ENCODE data around the gene GPR39. TPM values are rescaled to one million over a fixed set of nuclear protein-coding genes. Genes with fewer than 3 reads are reported as not detected.

GPR39 gene
- total and polyA plus RNA-seq, 12 donors: 0.10 to 0.28 (median 0.17) TPM; not detected in 7

GRCh38 chr2:132564065-132564464 lies 147.5 kb downstream of the GPR39 start:
- no peak for DNase-seq
- TF ChIP-seq CTCF (IDR thresholded peaks at IDR 0.05) (no peak), POLR2A (IDR thresholded peaks at IDR 0.05) (no peak)
- no peak overlapping the region for H3K27ac ChIP-seq
- WGBS, 4 donors: 63 to 83% (median 70%) methylated on average over 2 of the region's 2 CpGs
- no peaks in the 10 kb centered on the region for H3K4me1 ChIP-seq (replicated peaks in 1 of 2)
- intact Hi-C loops (cut with DNase I): no loop called here
- H3K9me3 ChIP-seq (replicated peaks in 1 of 3): no peaks in the 10 kb centered on the region
- no peak overlapping the region for H3K4me3 ChIP-seq
- no peaks in the 10 kb centered on the region for H3K27me3 ChIP-seq
- no peaks in the 10 kb centered on the region for H3K36me3 ChIP-seq (replicated peaks in 1 of 2)

- intact Hi-C loops (cut with DNase I): no loop called here
- Histone ChIP-seq H3K4me3 (no peak overlapping the region), H3K27ac (no peak overlapping the region), H3K4me1 (replicated peaks in 1 of 2) (no peaks in the 10 kb centered on the region), H3K36me3 (replicated peaks in 1 of 2) (no peaks in the 10 kb centered on the region), H3K9me3 (replicated peaks in 1 of 3) (no peaks in the 10 kb centered on the region), H3K27me3 (no peaks in the 10 kb centered on the region)
- DNase-seq: no peak
- TF ChIP-seq CTCF (IDR thresholded peaks at IDR 0.05) (no peak), POLR2A (IDR thresholded peaks at IDR 0.05) (no peak)
- WGBS, 4 donors: 78 to 89% (median 87%) methylated on average over 6 of the region's 6 CpGs
Observed at GRCh38 chr2:132566379-132566778, 149.8 kb downstream of the GPR39 start.

GRCh38 chr2:132567682-132568081 lies 151.1 kb downstream of the GPR39 start:
- H3K4me1 ChIP-seq (replicated peaks in 1 of 2): no peaks in the 10 kb centered on the region
- H3K9me3 ChIP-seq (replicated peaks in 1 of 3): no peaks in the 10 kb centered on the region
- TF ChIP-seq CTCF (IDR thresholded peaks at IDR 0.05): no peak
- TF ChIP-seq POLR2A (IDR thresholded peaks at IDR 0.05): no peak
- H3K4me3 ChIP-seq: no peak overlapping the region
- WGBS, 4 donors: 84 to 93% (median 88%) methylated on average over 5 of the region's 5 CpGs
- intact Hi-C loops (cut with DNase I): no loop called here
- H3K27me3 ChIP-seq: no peaks in the 10 kb centered on the region
- H3K36me3 ChIP-seq (replicated peaks in 1 of 2): no peaks in the 10 kb centered on the region
- no peak overlapping the region for H3K27ac ChIP-seq
- DNase-seq: no peak

DNA sequence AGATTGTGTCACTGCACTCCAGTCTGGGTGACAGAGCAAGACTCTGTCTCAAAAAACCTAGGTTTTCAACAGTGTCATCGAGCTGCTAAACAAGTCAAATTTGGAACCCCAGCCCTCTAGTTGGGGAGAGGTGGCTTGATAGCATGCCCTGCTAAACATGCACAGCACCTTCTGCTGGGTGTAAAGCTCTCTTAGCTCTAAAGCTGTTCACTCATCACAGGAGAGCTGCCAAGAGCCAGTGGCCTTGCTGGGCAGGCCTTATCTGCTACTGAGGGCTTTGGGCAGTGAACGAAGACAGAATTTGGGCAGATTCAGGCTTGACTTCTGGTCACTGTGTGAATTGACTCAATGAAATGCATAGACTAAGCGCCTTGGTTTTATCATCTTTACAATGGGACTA lies 152.1 kb downstream of the GPR39 start:
- intact Hi-C loops (cut with DNase I): no loop called here
- no peak overlapping the region for H3K27ac ChIP-seq
- H3K9me3 ChIP-seq (replicated peaks in 1 of 3): no peaks in the 10 kb centered on the region
- no peaks in the 10 kb centered on the region for H3K27me3 ChIP-seq
- no peak overlapping the region for H3K4me3 ChIP-seq
- 71 to 87% (median 74%) methylated on average over 2 to 3 of the region's 3 CpGs for WGBS, 4 donors
- H3K36me3 ChIP-seq (replicated peaks in 1 of 2): no peaks in the 10 kb centered on the region
- peak in 1 of 7 donors; percentile 3 for DNase-seq
- no peak for TF ChIP-seq CTCF (IDR thresholded peaks at IDR 0.05)
- no peak for TF ChIP-seq POLR2A (IDR thresholded peaks at IDR 0.05)
- H3K4me1 ChIP-seq (replicated peaks in 1 of 2): no peaks in the 10 kb centered on the region

Measured in adrenal gland (tissue), 12 donors.